GM12801 (cell line): Measurements from ENCODE around the gene TPO.

Experiments used
- TF ChIP-seq, protein P1 (sequence below): IDR thresholded peaks from one replicate; pipeline ENCODE4 v1.5.1; 2011; ENCODE audit warnings: control low read depth; ENCODE audit not compliant: insufficient read length; ENCODE audit errors: extremely low read depth

Gene TPO

DNA sequence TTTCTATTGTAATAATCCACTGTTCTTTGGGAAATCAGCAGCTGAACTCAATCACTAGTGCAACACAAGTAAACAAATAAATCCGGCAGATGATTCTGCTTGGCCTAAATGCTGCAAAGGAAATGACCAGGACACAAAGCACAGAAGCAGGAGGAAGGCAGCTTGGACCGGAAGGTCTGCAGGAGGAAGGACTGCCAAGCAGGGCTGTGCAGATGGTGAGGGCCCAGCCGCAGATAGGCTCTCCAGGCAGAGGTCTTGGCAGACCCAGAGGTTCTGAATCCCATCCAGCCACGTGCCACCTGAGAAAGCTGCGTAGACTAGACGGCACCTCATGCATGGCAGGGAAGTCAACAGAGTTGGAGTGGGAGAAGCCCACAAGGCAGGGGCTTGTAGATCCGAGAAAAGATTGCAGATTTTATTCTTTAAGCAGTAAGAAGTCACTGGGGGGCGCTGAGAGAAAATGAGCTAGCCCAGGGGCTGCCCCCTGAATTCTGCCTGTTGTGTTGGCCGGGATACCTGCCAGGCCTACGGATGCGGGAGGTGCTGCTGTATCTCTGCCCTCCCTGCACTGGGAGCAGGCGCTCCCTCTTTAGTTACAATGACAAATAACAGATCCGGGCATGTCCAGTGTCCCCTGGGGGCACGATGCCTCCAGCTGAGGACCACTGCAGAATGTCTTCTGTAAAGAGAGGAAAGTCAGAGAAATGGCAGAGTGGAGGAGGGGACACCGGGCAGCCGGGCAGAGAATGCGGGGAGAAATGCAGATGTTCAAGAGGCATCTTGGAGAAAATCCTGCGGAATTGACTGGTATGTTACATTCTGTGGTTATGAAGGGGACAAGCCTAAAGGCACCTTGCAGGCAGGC is 177.6 kb downstream of the TPO start:
- TF ChIP-seq, protein P1, sequence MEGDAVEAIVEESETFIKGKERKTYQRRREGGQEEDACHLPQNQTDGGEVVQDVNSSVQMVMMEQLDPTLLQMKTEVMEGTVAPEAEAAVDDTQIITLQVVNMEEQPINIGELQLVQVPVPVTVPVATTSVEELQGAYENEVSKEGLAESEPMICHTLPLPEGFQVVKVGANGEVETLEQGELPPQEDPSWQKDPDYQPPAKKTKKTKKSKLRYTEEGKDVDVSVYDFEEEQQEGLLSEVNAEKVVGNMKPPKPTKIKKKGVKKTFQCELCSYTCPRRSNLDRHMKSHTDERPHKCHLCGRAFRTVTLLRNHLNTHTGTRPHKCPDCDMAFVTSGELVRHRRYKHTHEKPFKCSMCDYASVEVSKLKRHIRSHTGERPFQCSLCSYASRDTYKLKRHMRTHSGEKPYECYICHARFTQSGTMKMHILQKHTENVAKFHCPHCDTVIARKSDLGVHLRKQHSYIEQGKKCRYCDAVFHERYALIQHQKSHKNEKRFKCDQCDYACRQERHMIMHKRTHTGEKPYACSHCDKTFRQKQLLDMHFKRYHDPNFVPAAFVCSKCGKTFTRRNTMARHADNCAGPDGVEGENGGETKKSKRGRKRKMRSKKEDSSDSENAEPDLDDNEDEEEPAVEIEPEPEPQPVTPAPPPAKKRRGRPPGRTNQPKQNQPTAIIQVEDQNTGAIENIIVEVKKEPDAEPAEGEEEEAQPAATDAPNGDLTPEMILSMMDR, result no peak

- TF ChIP-seq, protein P1, result no peak
These were observed 178.2 kb downstream of the TPO start for GRCh38 chr2:1591461-1591770.
